ENCODE data around the gene INPP5B.
"Not testable (repeated sequence)": the region's sequence is repeated elsewhere in the genome, so short reads cannot be mapped to it uniquely, and the experiment has no call there.

Gene INPP5B

GRCh38 chr1:37978541-37978940 is 31.7 kb upstream of the INPP5B start:
- CTCF ChIA-PET: no interaction called here
- POLR2A ChIA-PET: no interaction called here
- DNase-seq (ENCODE audit: extremely low spot score): no peak
- TF ChIP-seq FOXM1 (IDR thresholded peaks at IDR 0.05; ENCODE audit: borderline replicate concordance) (no peak), BHLHE40 (IDR thresholded peaks at IDR 0.05; ENCODE audit: borderline replicate concordance) (no peak), HDGF (IDR thresholded peaks at IDR 0.05; ENCODE audit: borderline replicate concordance) (no peak), SUZ12 (IDR thresholded peaks at IDR 0.05) (no peak), ZNF384 (IDR thresholded peaks at IDR 0.05) (no peak), LEF1 (IDR thresholded peaks at IDR 0.05; ENCODE audit: borderline replicate concordance) (no peak)

GRCh38 chr1:37975083-37975482 is 28.2 kb upstream of the INPP5B start:
- POLR2A ChIA-PET: interaction anchor here (1.0 kb wide), 1 partner anchor 12 kb away, joined by 3 read pairs; no protein-coding TSS in a partner anchor
- DNase-seq (ENCODE audit: extremely low spot score): peak; percentile 48
- CTCF ChIA-PET: interaction anchor here (0.7 to 1.7 kb wide), 2 partner anchors 28 to 69 kb away, joined by 4 to 6 read pairs; partner anchors contain the start of gene INPP5B

- POLR2A ChIA-PET: no interaction called here
- CTCF ChIA-PET: interaction anchor here (1.7 kb wide), 1 partner anchor 27 kb away, joined by 6 read pairs; the partner anchor contains the start of gene INPP5B
- no peak for TF ChIP-seq SUZ12 (IDR thresholded peaks at IDR 0.05)
- no peak for TF ChIP-seq ELF4 (IDR thresholded peaks at IDR 0.05)
- no peak for TF ChIP-seq PKNOX1 (IDR thresholded peaks at IDR 0.05)
- no peak for TF ChIP-seq ARNT (IDR thresholded peaks at IDR 0.05)
- TF ChIP-seq BHLHE40 (IDR thresholded peaks at IDR 0.05; ENCODE audit: borderline replicate concordance): no peak
- no peak for TF ChIP-seq CTBP1 (IDR thresholded peaks at IDR 0.05; ENCODE audit: borderline replicate concordance)
- no peak for TF ChIP-seq FOXM1 (IDR thresholded peaks at IDR 0.05; ENCODE audit: borderline replicate concordance)
- TF ChIP-seq NFRKB (IDR thresholded peaks at IDR 0.05): no peak
- no peak for TF ChIP-seq SP1 (IDR thresholded peaks at IDR 0.05)
- TF ChIP-seq ZNF384 (IDR thresholded peaks at IDR 0.05): no peak
- no peak for TF ChIP-seq HDGF (IDR thresholded peaks at IDR 0.05; ENCODE audit: borderline replicate concordance)
- TF ChIP-seq LEF1 (IDR thresholded peaks at IDR 0.05; ENCODE audit: borderline replicate concordance): no peak
- TF ChIP-seq TARDBP (IDR thresholded peaks at IDR 0.05): no peak
- no peak for TF ChIP-seq FOXK2 (IDR thresholded peaks at IDR 0.05)
- TF ChIP-seq L3MBTL2 (conservative IDR thresholded peaks at IDR 0.05): no peak
- TF ChIP-seq FOXA1 (IDR thresholded peaks at IDR 0.05): no peak
- no peak for DNase-seq (ENCODE audit: extremely low spot score)
These were observed 27.7 kb upstream of the INPP5B start for GRCh38 chr1:37974567-37974966.

- DNase-seq (ENCODE audit: extremely low spot score); CTCF ChIA-PET; POLR2A ChIA-PET: not testable (repeated sequence)
These were observed 26.8 kb upstream of the INPP5B start for GRCh38 chr1:37973684-37974083.

- ChIA-PET CTCF (interaction anchor here (0.6 kb wide), 1 partner anchor 67 kb away, joined by 6 read pairs; no protein-coding TSS in a partner anchor), POLR2A (no interaction called here)
- DNase-seq (ENCODE audit: extremely low spot score): no peak
- no peak for TF ChIP-seq TARDBP (IDR thresholded peaks at IDR 0.05)
- TF ChIP-seq ARNT (IDR thresholded peaks at IDR 0.05): no peak
- TF ChIP-seq ELF4 (IDR thresholded peaks at IDR 0.05): no peak
These were observed 18.4 kb upstream of the INPP5B start for GRCh38 chr1:37965301-37965700.

GRCh38 chr1:37964106-37964505 is 17.3 kb upstream of the INPP5B start:
- POLR2A ChIA-PET, CTCF ChIA-PET: not testable (repeated sequence)

GRCh38 chr1:37958690-37959089 is 11.8 kb upstream of the INPP5B start:
- ChIA-PET CTCF (no interaction called here), POLR2A (interaction anchor here (1.6 kb wide), 1 partner anchor 9 kb away, joined by 4 read pairs; no protein-coding TSS in a partner anchor)
- no peak for DNase-seq (ENCODE audit: extremely low spot score)
- TF ChIP-seq FOXK2 (IDR thresholded peaks at IDR 0.05) (no peak), FOXA1 (IDR thresholded peaks at IDR 0.05) (no peak), ZNF384 (IDR thresholded peaks at IDR 0.05) (no peak), CTBP1 (IDR thresholded peaks at IDR 0.05; ENCODE audit: borderline replicate concordance) (no peak), SUZ12 (IDR thresholded peaks at IDR 0.05) (no peak), HDGF (IDR thresholded peaks at IDR 0.05; ENCODE audit: borderline replicate concordance) (no peak), L3MBTL2 (conservative IDR thresholded peaks at IDR 0.05) (no peak), NFRKB (IDR thresholded peaks at IDR 0.05) (no peak), BHLHE40 (IDR thresholded peaks at IDR 0.05; ENCODE audit: borderline replicate concordance) (no peak), SP1 (IDR thresholded peaks at IDR 0.05) (no peak), ELF4 (IDR thresholded peaks at IDR 0.05) (no peak), LEF1 (IDR thresholded peaks at IDR 0.05; ENCODE audit: borderline replicate concordance) (no peak), ARNT (IDR thresholded peaks at IDR 0.05) (no peak), FOXM1 (IDR thresholded peaks at IDR 0.05; ENCODE audit: borderline replicate concordance) (no peak), TARDBP (IDR thresholded peaks at IDR 0.05) (no peak), PKNOX1 (IDR thresholded peaks at IDR 0.05) (no peak)

More at GRCh38 chr1:37964106-37964505, 17.3 kb upstream of the INPP5B start:
- DNase-seq (ENCODE audit: extremely low spot score): not testable (repeated sequence)

- ChIA-PET CTCF (interaction anchor here (0.7 kb wide), 1 partner anchor 1716 kb away, joined by 3 read pairs; no protein-coding TSS in a partner anchor), POLR2A (no interaction called here)
- DNase-seq (ENCODE audit: extremely low spot score): no peak
- no peak for TF ChIP-seq ZNF384 (IDR thresholded peaks at IDR 0.05)
- TF ChIP-seq PKNOX1 (IDR thresholded peaks at IDR 0.05): no peak
- no peak for TF ChIP-seq LEF1 (IDR thresholded peaks at IDR 0.05; ENCODE audit: borderline replicate concordance)
- no peak for TF ChIP-seq L3MBTL2 (conservative IDR thresholded peaks at IDR 0.05)
- TF ChIP-seq FOXK2 (IDR thresholded peaks at IDR 0.05): no peak
- TF ChIP-seq SUZ12 (IDR thresholded peaks at IDR 0.05): no peak
- no peak for TF ChIP-seq NFRKB (IDR thresholded peaks at IDR 0.05)
These were observed 8.8 kb upstream of the INPP5B start for GRCh38 chr1:37955685-37956084.
